HCT116 (cell line): ENCODE results near the gene PGS1. TPM values are rescaled to one million over a fixed set of nuclear protein-coding genes. Genes with fewer than 3 reads are reported as not detected.

Experiments
- ATAC-seq: fragments of 200-7000 bp; cut with Tn5 transposase; 2 replicates; pipeline ENCODE4 v1.9.1; 2020; ENCODE audit warnings: mild to moderate bottlenecking, moderate library complexity
- BruUV-seq: library from RNA; stranded (reverse); fragments of 400-500 nt; replicated peaks from 2 replicates; lab custom pipeline; 2021; lab: Mats Ljungman, UMichigan
- CTCF ChIA-PET: fragments of 300-600 bp; sonication (Branson Sonifier 250); formaldehyde crosslinking; loops from one replicate; lab custom pipeline; 2021; ENCODE audit warnings: antibody characterized with exemption; lab: Charles Lee
- POLR2A ChIA-PET: fragments of 300-600, 350-600 bp; sonication (Branson Sonifier 250); formaldehyde crosslinking; loops from one replicate; lab custom pipeline; 2021; ENCODE audit warnings: antibody characterized with exemption; lab: Charles Lee
- RAD21 ChIA-PET, 2 experiments: fragments of 300-600 bp; sonication (Branson Sonifier 250); formaldehyde crosslinking; loops; one replicate each; lab custom pipeline; 2023; ENCODE audit warnings: low total read pairs in 2 of 2; ENCODE audit not compliant: uncharacterized antibody in 2 of 2, unreplicated experiment in 2 of 2, low non-redundant PET in 1 of 2; lab: Charles Lee
- DNase-seq: peaks from one replicate; pipeline ENCODE4 v3.0.0-alpha.2; 2010; ENCODE audit warnings: low read depth, low spot score
- H2AFZ ChIP-seq: fragments of 200-600 bp; shearing (Covaris generic), sonication (generic); 2 replicates; pipeline ENCODE4 v1.6.1; 2017; ENCODE audit warnings: low read depth, mixed run types, mixed read lengths, antibody characterized with exemption, low read length; ENCODE audit not compliant: poor library complexity, severe bottlenecking
- H3K27ac ChIP-seq: 2 replicates; pipeline ENCODE4 v1.5.1; 2012; ENCODE audit warnings: low read depth, low read length
- H3K27me3 ChIP-seq: fragments of 200-600 bp; sonication (generic); 2 replicates; pipeline ENCODE4 v1.6.1; 2016; ENCODE audit warnings: mixed run types, low read length, mixed read lengths; ENCODE audit not compliant: insufficient read depth
- H3K36me3 ChIP-seq, 2 experiments: fragments of 200-500 bp in 1 of 2; fragments of 200-600 bp in 1 of 2; sonication (Bioruptor generic) in 1 of 2; sonication (generic) in 1 of 2; 2 replicates each; pipeline versions ENCODE4 v1.5.1 to v1.6.1; 2014 to 2016; ENCODE audit warnings: low read length in 2 of 2, inconsistent platforms in 1 of 2, mixed read lengths in 1 of 2, mixed run types in 1 of 2; ENCODE audit not compliant: insufficient read depth in 2 of 2, control insufficient read depth in 1 of 2
- H3K4me1 ChIP-seq, 2 experiments: fragments of 200-600 bp in 1 of 2; sonication (generic) in 1 of 2; 2 replicates each; pipeline versions ENCODE4 v1.5.1 to v1.6.1; 2012 to 2017; ENCODE audit warnings: low read length in 2 of 2, inconsistent platforms in 1 of 2, mild to moderate bottlenecking in 1 of 2, mixed read lengths in 1 of 2, mixed run types in 1 of 2, moderate library complexity in 1 of 2; ENCODE audit not compliant: insufficient read depth in 2 of 2, control insufficient read depth in 1 of 2
- H3K4me2 ChIP-seq: fragments of 200-600 bp; sonication (generic); 2 replicates; pipeline ENCODE4 v1.6.1; 2017; ENCODE audit warnings: mixed run types, low read length, mixed read lengths
- H3K4me3 ChIP-seq, 2 experiments: fragments of 200-600 bp in 1 of 2; sonication (generic) in 1 of 2; replicated peaks in 1 of 2; 2 replicates each; pipeline ENCODE4 v1.5.1; 2011 to 2016; ENCODE audit warnings: low read length in 2 of 2, control low read depth in 1 of 2, low read depth in 1 of 2, mild to moderate bottlenecking in 1 of 2, mixed read lengths in 1 of 2, mixed run types in 1 of 2
- H3K79me2 ChIP-seq: fragments of 200-600 bp; sonication (generic); 2 replicates; pipeline ENCODE4 v1.6.1; 2017; ENCODE audit warnings: mild to moderate bottlenecking, mixed run types, low read length, moderate library complexity, mixed read lengths; ENCODE audit not compliant: insufficient read depth
- H3K9ac ChIP-seq: fragments of 200-600 bp; sonication (generic); 2 replicates; pipeline ENCODE4 v1.6.1; 2016; ENCODE audit warnings: low read length, mixed read lengths
- H3K9me2 ChIP-seq: fragments of 200-600 bp; sonication (generic), shearing (Covaris generic); 2 replicates; pipeline ENCODE4 v1.6.1; 2017; ENCODE audit warnings: mixed run types, mild to moderate bottlenecking, moderate library complexity; ENCODE audit not compliant: insufficient read depth
- H3K9me3 ChIP-seq, 2 experiments: fragments of 200-500 bp in 1 of 2; fragments of 200-600 bp in 1 of 2; sonication (Bioruptor generic) in 1 of 2; sonication (generic) in 1 of 2; 2 replicates each; pipeline ENCODE4 v1.6.1; 2014 to 2017; ENCODE audit warnings: low read length in 2 of 2, mixed read lengths in 2 of 2, inconsistent platforms in 1 of 2, low read depth in 1 of 2, mild to moderate bottlenecking in 1 of 2, mixed run types in 1 of 2, moderate library complexity in 1 of 2; ENCODE audit not compliant: control insufficient read depth in 1 of 2, insufficient read depth in 1 of 2
- H4K20me1 ChIP-seq: fragments of 200-600 bp; sonication (generic), shearing (Covaris generic); 2 replicates; pipeline ENCODE4 v1.6.1; 2017; ENCODE audit warnings: mixed run types, mild to moderate bottlenecking, moderate library complexity; ENCODE audit not compliant: insufficient read depth
- ATF3 ChIP-seq: IDR thresholded peaks from 2 replicates; pipeline ENCODE4 v1.6.1; 2012
- CBX3 ChIP-seq: IDR thresholded peaks from 2 replicates; pipeline ENCODE4 v1.6.1; 2012; ENCODE audit warnings: low read depth
- CEBPB ChIP-seq: IDR thresholded peaks from 2 replicates; pipeline ENCODE4 v1.6.1; 2012; ENCODE audit warnings: low read depth
- CTCF ChIP-seq, 3 experiments: fragments of 200-600 bp in 1 of 3; sonication (generic) in 1 of 3; IDR thresholded peaks in 2 of 3; conservative IDR thresholded peaks in 1 of 3; 2 replicates each; pipeline ENCODE4 v1.5.1; 2012 to 2017; ENCODE audit warnings: low read depth in 2 of 3, low read length in 2 of 3, antibody characterized with exemption in 1 of 3, borderline replicate concordance in 1 of 3, control low read depth in 1 of 3, mild to moderate bottlenecking in 1 of 3, mixed read lengths in 1 of 3, mixed run types in 1 of 3, moderate library complexity in 1 of 3; ENCODE audit not compliant: insufficient read depth in 1 of 3
- ELF1 ChIP-seq: IDR thresholded peaks from 2 replicates; pipeline ENCODE4 v1.6.1; 2012; ENCODE audit warnings: low read depth, borderline replicate concordance
- FOSL1 ChIP-seq: IDR thresholded peaks from 2 replicates; pipeline ENCODE4 v1.6.1; 2012; ENCODE audit warnings: low read depth
- JUND ChIP-seq: IDR thresholded peaks from 2 replicates; pipeline ENCODE4 v1.6.1; 2012
- MAX ChIP-seq: IDR thresholded peaks from 2 replicates; pipeline ENCODE4 v1.6.1; 2012
- POLR2AphosphoS5 ChIP-seq: IDR thresholded peaks from 2 replicates; pipeline ENCODE4 v1.6.1; 2011; ENCODE audit warnings: mild to moderate bottlenecking, low read depth, low read length, moderate library complexity
- RAD21 ChIP-seq: IDR thresholded peaks from 2 replicates; pipeline ENCODE4 v1.6.1; 2012; ENCODE audit warnings: low read depth, mild to moderate bottlenecking
- SIN3A ChIP-seq: IDR thresholded peaks from 2 replicates; pipeline ENCODE4 v1.6.1; 2012; ENCODE audit warnings: low read depth
- SP1 ChIP-seq: IDR thresholded peaks from 2 replicates; pipeline ENCODE4 v1.6.1; 2012; ENCODE audit warnings: low read depth
- SRF ChIP-seq: IDR thresholded peaks from 2 replicates; pipeline ENCODE4 v1.6.1; 2012; ENCODE audit warnings: low read depth
- TCF7L2 ChIP-seq: IDR thresholded peaks from 2 replicates; pipeline ENCODE4 v1.7.0; 2011; ENCODE audit warnings: borderline replicate concordance, inconsistent platforms; ENCODE audit not compliant: insufficient read depth, insufficient read length; ENCODE audit errors: extremely low read depth
- YY1 ChIP-seq: IDR thresholded peaks from 2 replicates; pipeline ENCODE4 v1.6.1; 2011; ENCODE audit warnings: low read length, low read depth, moderate library complexity, mild to moderate bottlenecking; ENCODE audit not compliant: insufficient replicate concordance; ENCODE audit errors: extremely low read depth
- ZBTB33 ChIP-seq: IDR thresholded peaks from 2 replicates; pipeline ENCODE4 v1.6.1; 2011; ENCODE audit warnings: mild to moderate bottlenecking, low read length, moderate library complexity; ENCODE audit not compliant: insufficient replicate concordance; ENCODE audit errors: extremely low read depth
- ZFX ChIP-seq: fragments of 450-650 bp; IDR thresholded peaks from 2 replicates; pipeline ENCODE4 v1.6.1; 2017
- ZNF274 ChIP-seq: fragments of 200-500 bp; sonication (Bioruptor generic); IDR thresholded peaks from 2 replicates; pipeline ENCODE4 v1.6.1; 2014; ENCODE audit warnings: mild to moderate bottlenecking, low read depth, low read length, inconsistent platforms
- intact Hi-C: fragments of 100-400 bp; cut with micrococcal nuclease; formaldehyde crosslinking; loops from 2 replicates; pipeline ENCODE4 v1.10.0; 2022
- total RNA-seq: library from RNA; stranded (reverse); gene quantifications from one replicate; pipeline ENCODE4 v1.2.1, GENCODE V29; 2021; ENCODE audit not compliant: unreplicated experiment

Gene PGS1
- total RNA-seq, 1 experiment from 2014 or later, result 44.4 TPM

- TF ChIP-seq MAX, result peak; percentile 92; the same call in 1 of the 2 replicates
- peak; percentile 81 for TF ChIP-seq YY1
- peak; percentile 96 for TF ChIP-seq SP1
- no peak for TF ChIP-seq SIN3A
- no peak for TF ChIP-seq TCF7L2
- TF ChIP-seq RAD21, result no peak
These were observed 49.0 kb upstream of the PGS1 start (continued) for GRCh38 chr17:78329263-78330059.

- ChIA-PET RAD21 (no interaction called here), CTCF (interaction anchor here (1.6 to 1.7 kb wide), 2 partner anchors 16 to 91 kb away, joined by 3 to 7 read pairs; no protein-coding TSS in a partner anchor), POLR2A (interaction anchor here (0.7 to 2.2 kb wide), 2 partner anchors 9 to 16 kb away, joined by 4 to 8 read pairs; no protein-coding TSS in a partner anchor)
- Histone ChIP-seq H3K4me3 (no peak overlapping the region), H3K9me2 (no peaks in the 10 kb centered on the region), H3K36me3 (no peaks in the 10 kb centered on the region), H2AFZ (no peak overlapping the region), H3K79me2 (no peaks in the 10 kb centered on the region), H3K9ac (peak overlapping the region; percentile 38), H3K27ac (peak overlapping the region; percentile 85), H4K20me1 (no peaks in the 10 kb centered on the region), H3K27me3 (no peaks in the 10 kb centered on the region), H3K4me2 (peak overlapping the region; percentile 70), H3K9me3 (no peaks in the 10 kb centered on the region), H3K4me1 (peaks cover 62 to 86% of the 10 kb centered on the region in 2 experiments)
- DNase-seq (peak; percentile 67), ATAC-seq (peak; percentile 68)
- no TSS peak for BruUV-seq
- intact Hi-C loops, result no loop called here
- no peak for TF ChIP-seq ATF3
- no peak for TF ChIP-seq CTCF (IDR thresholded peaks at IDR 0.05 in 2 of 3, conservative IDR thresholded peaks at IDR 0.05 in 1 of 3; ENCODE audit: borderline replicate concordance in 1 of 3, insufficient read depth in 1 of 3, low read depth in 2 of 3, low read length in 2 of 3)
- peak; percentile 68 for TF ChIP-seq FOSL1
- TF ChIP-seq MAX, result peak; percentile 97
- no peak for TF ChIP-seq RAD21
- TF ChIP-seq CEBPB, result no peak
- TF ChIP-seq JUND, result peak; percentile 74
- peak; percentile 93 for TF ChIP-seq CBX3
- no peak for TF ChIP-seq ZNF274
- TF ChIP-seq POLR2AphosphoS5, result 0 out of 2 replicates have a peak, but pooled peaks have one; percentile 31
- 0 out of 2 replicates have a peak, but pooled peaks have one; percentile 20 for TF ChIP-seq ZFX
- no peak for TF ChIP-seq ZBTB33
- TF ChIP-seq SP1, result peak; percentile 71
- TF ChIP-seq YY1, result no peak
- no peak for TF ChIP-seq SRF
- TF ChIP-seq ELF1, result no peak
- TF ChIP-seq SIN3A, result no peak
These were observed 47.8 kb upstream of the PGS1 start for GRCh38 chr17:78330570-78331224.
